Measurements from ENCODE around the gene TMTC4. TPM values are rescaled to one million over a fixed set of nuclear protein-coding genes. Genes with fewer than 3 reads are reported as not detected.

The TMTC4 gene
- total RNA-seq, 1 experiment from 2014 or later: 45.5 TPM

DNA sequence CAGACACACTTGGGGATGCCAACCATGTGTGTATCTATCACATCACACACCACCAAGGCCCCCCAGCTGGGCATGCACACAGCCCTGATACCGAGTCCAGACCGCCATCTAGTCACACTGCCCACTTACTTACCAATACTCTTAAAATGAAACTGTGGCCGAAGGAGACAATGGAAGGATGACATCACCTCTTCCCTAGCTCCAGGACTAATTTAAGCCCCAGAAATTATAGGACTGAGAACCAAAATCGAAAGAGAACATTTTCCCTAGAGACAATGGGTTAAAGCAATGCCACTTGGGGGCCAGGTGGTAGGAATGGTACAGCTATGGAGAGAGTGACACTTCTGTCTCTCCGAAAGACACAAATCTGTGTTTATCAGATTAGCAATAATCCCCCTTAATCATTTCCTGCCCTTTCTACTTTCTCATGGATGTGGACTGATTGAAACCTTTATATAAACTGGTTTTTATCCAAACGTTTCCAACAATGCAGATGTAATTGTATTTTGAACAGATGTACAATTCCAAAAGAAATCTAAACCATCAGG, 85.3 kb downstream of the TMTC4 start (continued):
- TF ChIP-seq, protein P1, sequence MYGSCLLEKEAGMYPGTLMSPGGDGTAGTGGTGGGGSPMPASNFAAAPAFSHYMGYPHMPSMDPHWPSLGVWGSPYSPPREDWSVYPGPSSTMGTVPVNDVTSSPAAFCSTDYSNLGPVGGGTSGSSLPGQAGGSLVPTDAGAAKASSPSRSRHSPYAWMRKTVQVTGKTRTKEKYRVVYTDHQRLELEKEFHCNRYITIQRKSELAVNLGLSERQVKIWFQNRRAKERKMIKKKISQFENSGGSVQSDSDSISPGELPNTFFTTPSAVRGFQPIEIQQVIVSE (CRISPR knock-in tag; IDR thresholded peaks at IDR 0.05; ENCODE audit: borderline replicate concordance): no peak

DNA sequence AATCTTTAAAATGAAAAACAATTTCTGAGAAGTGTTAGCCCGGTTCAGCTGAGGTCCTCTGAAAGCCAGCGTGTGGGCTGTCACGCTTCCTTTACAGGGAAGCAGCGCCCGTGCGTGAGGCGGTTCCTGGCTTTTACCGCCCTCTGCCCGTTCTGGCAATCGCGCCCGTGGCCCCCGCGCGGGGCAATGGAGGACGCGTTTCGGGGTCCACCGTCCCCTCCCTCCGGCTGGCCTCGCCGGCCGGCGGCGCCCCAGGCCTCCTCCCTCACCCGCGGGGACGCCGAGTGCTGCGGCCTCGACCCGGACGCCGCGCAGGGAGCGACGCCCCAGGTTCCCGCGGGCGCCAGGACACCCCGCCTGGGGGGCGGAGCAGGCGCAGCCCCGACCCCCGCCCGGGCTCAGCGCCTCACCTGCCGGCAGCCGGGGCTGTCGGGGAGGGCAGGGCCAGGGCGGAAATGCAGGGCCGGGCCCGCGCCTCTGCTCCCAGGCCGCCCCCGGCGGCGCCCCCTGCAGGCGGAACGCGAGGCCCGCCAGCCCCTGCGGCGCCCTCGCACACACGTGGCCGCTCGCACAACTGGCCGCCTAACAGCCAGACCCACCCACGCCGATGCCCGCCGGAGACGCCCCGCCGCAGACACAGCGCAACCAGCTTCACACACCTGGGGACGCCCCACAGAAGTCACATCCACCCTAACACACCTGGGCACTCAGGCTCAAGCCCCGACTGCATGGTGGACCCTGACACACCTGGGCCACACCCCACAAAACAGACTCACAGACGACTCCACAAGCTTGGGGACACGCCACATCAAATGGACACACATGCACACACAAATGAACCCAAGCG, 86.0 kb downstream of the TMTC4 start, which contains the start of gene GGACT:
Gene GGACT (minus strand): TSS at position 459 of the 847 bp plus-strand sequence. CDS start 56,198 bp downstream, outside the sequence.
- Mint-ChIP-seq H3K36me3 (no peaks in the 10 kb centered on the region), H3K4me3 (peak within 1 kb of the TSS; percentile 68), H3K9me3 (peaks cover 5% of the 10 kb centered on the region; the same call in 1 of the 2 replicates), H3K4me1 (peaks cover 7% of the 10 kb centered on the region; the same call in 1 of the 2 replicates), H3K27ac (no peak within 1 kb of the TSS), H3K27me3 (ENCODE audit: low read depth) (peaks cover 13% of the 10 kb centered on the region)
- ChIA-PET CTCF (interaction anchor here (0.8 to 1.1 kb wide), 4 partner anchors 10 to 75 kb away, joined by 3 to 8 read pairs (median 5); no protein-coding TSS in a partner anchor), POLR2A (interaction anchor here (0.6 kb wide), 1 partner anchor 955 kb away, joined by 9 read pairs; no protein-coding TSS in a partner anchor)
- ATAC-seq: peak; percentile 96
- DNase-seq (ENCODE audit: low spot score): peak; percentile 82
- TF ChIP-seq ATF3 (CRISPR knock-in tag; conservative IDR thresholded peaks at IDR 0.05) (no peak; the same call in 1 of the 2 replicates), AFF4 (CRISPR knock-in tag; IDR thresholded peaks at IDR 0.05; ENCODE audit: borderline replicate concordance) (peak; percentile 87), CREM (CRISPR knock-in tag; IDR thresholded peaks at IDR 0.05) (peak; percentile 89), FOXK1 (CRISPR knock-in tag; IDR thresholded peaks at IDR 0.05) (peak; percentile 86), IRF1 (CRISPR knock-in tag; IDR thresholded peaks at IDR 0.05) (0 out of 2 replicates have a peak, but pooled peaks have one; percentile 35), RORB (CRISPR knock-in tag; IDR thresholded peaks at IDR 0.05) (no peak), ZNF317 (CRISPR knock-in tag; IDR thresholded peaks at IDR 0.05; ENCODE audit: borderline replicate concordance, low read depth) (peak; percentile 59; the same call in 1 of the 2 replicates), ERG (CRISPR knock-in tag; IDR thresholded peaks at IDR 0.05) (peak; percentile 56; the same call in 1 of the 2 replicates), OVOL2 (CRISPR knock-in tag; IDR thresholded peaks at IDR 0.05; ENCODE audit: borderline replicate concordance) (no peak), NFATC4 (CRISPR knock-in tag; IDR thresholded peaks at IDR 0.05) (no peak), NFE2L1 (CRISPR knock-in tag; IDR thresholded peaks at IDR 0.05) (peak; percentile 96), ETV6 (CRISPR knock-in tag; IDR thresholded peaks at IDR 0.05) (peak; percentile 96), ZBTB21 (CRISPR knock-in tag; IDR thresholded peaks at IDR 0.05; ENCODE audit: borderline replicate concordance) (no peak), CREB1 (CRISPR knock-in tag; IDR thresholded peaks at IDR 0.05) (peak; percentile 86), JAZF1 (CRISPR knock-in tag; IDR thresholded peaks at IDR 0.05) (no peak)
- TF ChIP-seq, protein P2, sequence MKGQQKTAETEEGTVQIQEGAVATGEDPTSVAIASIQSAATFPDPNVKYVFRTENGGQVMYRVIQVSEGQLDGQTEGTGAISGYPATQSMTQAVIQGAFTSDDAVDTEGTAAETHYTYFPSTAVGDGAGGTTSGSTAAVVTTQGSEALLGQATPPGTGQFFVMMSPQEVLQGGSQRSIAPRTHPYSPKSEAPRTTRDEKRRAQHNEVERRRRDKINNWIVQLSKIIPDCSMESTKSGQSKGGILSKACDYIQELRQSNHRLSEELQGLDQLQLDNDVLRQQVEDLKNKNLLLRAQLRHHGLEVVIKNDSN (CRISPR knock-in tag; IDR thresholded peaks at IDR 0.05): peak; percentile 75; the same call in 1 of the 2 replicates
- TF ChIP-seq, protein P3, sequence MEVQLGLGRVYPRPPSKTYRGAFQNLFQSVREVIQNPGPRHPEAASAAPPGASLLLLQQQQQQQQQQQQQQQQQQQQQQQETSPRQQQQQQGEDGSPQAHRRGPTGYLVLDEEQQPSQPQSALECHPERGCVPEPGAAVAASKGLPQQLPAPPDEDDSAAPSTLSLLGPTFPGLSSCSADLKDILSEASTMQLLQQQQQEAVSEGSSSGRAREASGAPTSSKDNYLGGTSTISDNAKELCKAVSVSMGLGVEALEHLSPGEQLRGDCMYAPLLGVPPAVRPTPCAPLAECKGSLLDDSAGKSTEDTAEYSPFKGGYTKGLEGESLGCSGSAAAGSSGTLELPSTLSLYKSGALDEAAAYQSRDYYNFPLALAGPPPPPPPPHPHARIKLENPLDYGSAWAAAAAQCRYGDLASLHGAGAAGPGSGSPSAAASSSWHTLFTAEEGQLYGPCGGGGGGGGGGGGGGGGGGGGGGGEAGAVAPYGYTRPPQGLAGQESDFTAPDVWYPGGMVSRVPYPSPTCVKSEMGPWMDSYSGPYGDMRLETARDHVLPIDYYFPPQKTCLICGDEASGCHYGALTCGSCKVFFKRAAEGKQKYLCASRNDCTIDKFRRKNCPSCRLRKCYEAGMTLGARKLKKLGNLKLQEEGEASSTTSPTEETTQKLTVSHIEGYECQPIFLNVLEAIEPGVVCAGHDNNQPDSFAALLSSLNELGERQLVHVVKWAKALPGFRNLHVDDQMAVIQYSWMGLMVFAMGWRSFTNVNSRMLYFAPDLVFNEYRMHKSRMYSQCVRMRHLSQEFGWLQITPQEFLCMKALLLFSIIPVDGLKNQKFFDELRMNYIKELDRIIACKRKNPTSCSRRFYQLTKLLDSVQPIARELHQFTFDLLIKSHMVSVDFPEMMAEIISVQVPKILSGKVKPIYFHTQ (CRISPR knock-in tag; IDR thresholded peaks at IDR 0.05): no peak
- TF ChIP-seq, protein P4, sequence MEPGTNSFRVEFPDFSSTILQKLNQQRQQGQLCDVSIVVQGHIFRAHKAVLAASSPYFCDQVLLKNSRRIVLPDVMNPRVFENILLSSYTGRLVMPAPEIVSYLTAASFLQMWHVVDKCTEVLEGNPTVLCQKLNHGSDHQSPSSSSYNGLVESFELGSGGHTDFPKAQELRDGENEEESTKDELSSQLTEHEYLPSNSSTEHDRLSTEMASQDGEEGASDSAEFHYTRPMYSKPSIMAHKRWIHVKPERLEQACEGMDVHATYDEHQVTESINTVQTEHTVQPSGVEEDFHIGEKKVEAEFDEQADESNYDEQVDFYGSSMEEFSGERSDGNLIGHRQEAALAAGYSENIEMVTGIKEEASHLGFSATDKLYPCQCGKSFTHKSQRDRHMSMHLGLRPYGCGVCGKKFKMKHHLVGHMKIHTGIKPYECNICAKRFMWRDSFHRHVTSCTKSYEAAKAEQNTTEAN (CRISPR knock-in tag; IDR thresholded peaks at IDR 0.05): peak; percentile 92; the same call in 1 of the 2 replicates
